HG03442 (cell line): ENCODE results near the gene DTNB.

Experiments used
- ATAC-seq: cut with Tn5 transposase; IDR thresholded peaks from one replicate; pipeline ENCODE4 v1.9.1; 2021; ENCODE audit warnings: mild to moderate bottlenecking, moderate library complexity; ENCODE audit not compliant: unreplicated experiment

The DTNB gene

GRCh38 chr2:25400576-25401216 lies 272.7 kb downstream of the DTNB start:
- ATAC-seq, result no peak

- no peak for ATAC-seq
These were observed 273.2 kb downstream of the DTNB start for GRCh38 chr2:25400169-25400568.

- ATAC-seq, result no peak
These were observed 274.8 kb downstream of the DTNB start for GRCh38 chr2:25398534-25398933.

GRCh38 chr2:25397777-25398176 lies 275.6 kb downstream of the DTNB start:
- no peak for ATAC-seq

- no peak for ATAC-seq
These were observed 284.2 kb downstream of the DTNB start for GRCh38 chr2:25389161-25389560.

GRCh38 chr2:25388491-25388890 lies 284.9 kb downstream of the DTNB start:
- ATAC-seq, result no peak

- no peak for ATAC-seq
These were observed 285.4 kb downstream of the DTNB start for GRCh38 chr2:25387876-25388449.

GRCh38 chr2:25386971-25387875 lies 286.2 kb downstream of the DTNB start:
- no peak for ATAC-seq

- no peak for ATAC-seq
These were observed 287.5 kb downstream of the DTNB start for GRCh38 chr2:25385910-25386309.

GRCh38 chr2:25383806-25384205 lies 289.6 kb downstream of the DTNB start:
- no peak for ATAC-seq

GRCh38 chr2:25381502-25381901 lies 291.9 kb downstream of the DTNB start:
- ATAC-seq, result no peak

- ATAC-seq, result no peak
These were observed 292.6 kb downstream of the DTNB start for GRCh38 chr2:25380586-25381375.

- no peak for ATAC-seq
These were observed 293.4 kb downstream of the DTNB start for GRCh38 chr2:25380023-25380422.

GRCh38 chr2:25379535-25379934 lies 293.8 kb downstream of the DTNB start:
- no peak for ATAC-seq

GRCh38 chr2:25378731-25379490 lies 294.5 kb downstream of the DTNB start:
- no peak for ATAC-seq

- ATAC-seq, result no peak
These were observed 295.5 kb downstream of the DTNB start for GRCh38 chr2:25377822-25378421.

- ATAC-seq, result peak; percentile 94
These were observed 296.4 kb downstream of the DTNB start for GRCh38 chr2:25376750-25377621.

- ATAC-seq, result no peak
These were observed 297.3 kb downstream of the DTNB start for GRCh38 chr2:25375989-25376545.
